ENCODE measurements around the gene CCDC112.

CCDC112 gene

DNA sequence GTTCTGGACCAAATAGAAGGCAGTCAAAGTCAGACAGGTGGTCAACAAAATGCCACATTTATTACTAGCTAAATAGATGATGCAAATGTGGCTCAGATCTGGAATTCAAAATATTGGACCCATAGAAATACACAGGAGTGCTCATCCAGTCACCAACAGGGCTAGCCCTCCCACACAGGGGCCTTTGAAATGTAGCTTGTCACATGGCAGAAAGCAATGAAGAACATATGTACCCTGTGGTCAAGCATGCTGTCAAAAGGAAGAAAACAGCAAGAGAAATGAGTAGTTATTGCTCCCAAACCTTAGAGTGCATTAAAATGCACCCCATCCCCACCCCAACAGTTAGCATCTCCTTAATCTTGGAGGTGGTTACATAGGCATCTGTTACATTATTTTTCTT is 20.9 kb upstream of the CCDC112 start:
- no peak for DNase-seq

- no peak for DNase-seq
Measured at GRCh38 chr5:115313632-115314031, 17.2 kb upstream of the CCDC112 start.

DNA sequence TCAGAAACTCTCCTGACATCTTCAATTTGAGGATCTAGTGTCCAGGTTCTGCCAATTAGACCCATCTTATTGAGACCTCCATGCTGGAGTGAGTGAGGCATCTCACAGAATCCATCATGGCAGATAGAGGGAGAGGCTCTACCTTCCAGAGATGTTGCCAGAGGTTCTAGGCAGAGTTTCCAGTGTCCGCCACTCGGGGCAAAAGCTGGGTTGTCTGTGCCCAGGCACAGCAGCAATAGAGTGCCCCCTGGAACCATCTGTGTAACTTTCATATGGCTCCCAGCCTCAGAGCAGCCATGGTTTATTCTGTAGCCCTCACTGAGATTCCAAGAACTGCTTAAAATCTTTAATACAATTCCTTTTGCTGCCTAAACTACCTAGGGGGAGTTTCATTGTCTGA is 16.6 kb upstream of the CCDC112 start:
- no peak for DNase-seq

DNA sequence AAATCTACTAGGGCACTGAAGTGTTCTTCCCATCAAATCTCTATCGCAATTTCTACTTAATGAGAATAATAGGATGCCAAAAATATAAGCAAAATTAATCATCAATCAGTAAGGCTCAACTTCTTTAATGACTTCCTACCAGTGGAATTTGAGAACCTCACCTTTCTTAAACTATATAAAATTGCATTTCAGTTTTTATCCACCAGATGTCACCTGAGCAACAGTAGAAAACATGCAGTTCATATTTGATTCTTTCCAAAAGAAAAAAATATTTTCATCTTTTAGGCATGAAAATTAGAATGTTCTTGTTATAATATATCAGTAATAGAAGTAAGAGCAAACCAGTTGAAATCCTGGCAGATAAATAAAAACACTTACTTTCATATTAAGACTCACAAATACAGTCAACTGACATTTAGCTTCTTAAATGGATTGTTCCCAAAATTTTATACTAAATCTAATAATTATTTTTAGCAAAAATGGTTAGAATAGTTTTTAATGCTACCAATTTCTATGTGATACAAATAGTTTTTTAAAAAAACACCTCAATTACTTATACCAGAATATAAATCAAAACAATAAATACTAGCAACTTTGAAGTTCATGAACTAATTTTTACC is 13.4 kb upstream of the CCDC112 start:
- DNase-seq, result peak in 1 of 5 donors; percentile 30

GRCh38 chr5:115308815-115309214 is 12.4 kb upstream of the CCDC112 start:
- no peak for DNase-seq

GRCh38 chr5:115306011-115306536 is 9.6 kb upstream of the CCDC112 start:
- no peak for DNase-seq

DNA sequence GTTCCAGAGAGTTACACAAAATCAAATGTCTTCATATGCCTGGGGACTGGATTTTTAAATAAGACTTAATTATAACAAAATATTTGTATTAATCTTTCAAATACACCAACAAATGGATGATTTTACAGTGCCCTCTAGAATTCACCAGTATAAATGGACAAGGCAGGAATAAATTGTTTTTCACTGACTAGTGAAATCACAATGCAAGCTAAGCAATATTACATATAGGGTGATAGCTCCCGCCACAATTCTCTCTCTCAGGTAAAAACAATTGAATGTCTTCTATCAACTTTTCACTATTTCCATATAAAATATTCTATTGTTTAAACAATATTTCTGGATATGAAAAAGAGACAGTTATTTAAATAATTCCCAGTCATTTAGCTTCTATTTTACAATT is 8.0 kb upstream of the CCDC112 start:
- DNase-seq, result no peak

- DNase-seq, result no peak
Measured at GRCh38 chr5:115298811-115299210, 2.4 kb upstream of the CCDC112 start.

DNA sequence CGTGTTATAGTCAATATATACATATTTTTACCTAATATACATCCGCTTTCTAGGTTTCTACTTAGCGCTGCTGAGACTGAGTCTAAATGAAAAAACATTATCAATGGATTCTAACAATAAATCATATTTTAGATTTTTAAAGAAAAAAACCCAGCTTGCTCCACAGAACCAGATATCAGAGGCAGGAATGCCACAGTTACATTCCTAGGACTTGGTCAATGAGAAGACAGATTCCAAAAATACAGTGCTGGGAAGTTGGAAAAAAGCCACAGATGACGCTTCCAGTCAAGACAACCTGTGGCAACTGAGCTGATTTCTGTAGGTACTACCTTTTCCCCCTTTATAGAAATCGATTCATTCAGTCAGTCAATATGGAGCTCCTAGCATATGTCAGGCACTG is 577 bp upstream of the CCDC112 start:
- DNase-seq, result no peak

DNA sequence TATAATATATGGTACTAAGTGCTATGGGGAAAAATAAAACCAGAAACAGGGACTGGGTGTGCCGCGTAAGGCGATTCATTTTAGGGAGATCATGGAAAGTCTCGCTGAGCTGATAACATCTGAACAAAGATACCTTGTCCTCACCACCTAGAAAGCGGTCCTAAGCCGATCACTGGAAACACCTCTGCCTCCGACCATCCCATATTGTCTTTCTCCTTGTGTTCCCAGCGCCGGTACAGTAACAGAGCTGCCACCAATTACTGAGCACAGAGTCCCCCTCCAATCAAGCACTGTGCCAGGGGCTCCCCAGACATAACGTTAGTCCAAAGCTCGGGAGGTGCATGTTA is 704 bp downstream of the CCDC112 start:
- no peak for DNase-seq

GRCh38 chr5:115291397-115291796 is 5.1 kb downstream of the CCDC112 start:
- no peak for DNase-seq

- DNase-seq, result no peak
Measured at GRCh38 chr5:115289104-115289503, 7.3 kb downstream of the CCDC112 start.

GRCh38 chr5:115284021-115284420 is 12.4 kb downstream of the CCDC112 start:
- DNase-seq, result no peak

DNA sequence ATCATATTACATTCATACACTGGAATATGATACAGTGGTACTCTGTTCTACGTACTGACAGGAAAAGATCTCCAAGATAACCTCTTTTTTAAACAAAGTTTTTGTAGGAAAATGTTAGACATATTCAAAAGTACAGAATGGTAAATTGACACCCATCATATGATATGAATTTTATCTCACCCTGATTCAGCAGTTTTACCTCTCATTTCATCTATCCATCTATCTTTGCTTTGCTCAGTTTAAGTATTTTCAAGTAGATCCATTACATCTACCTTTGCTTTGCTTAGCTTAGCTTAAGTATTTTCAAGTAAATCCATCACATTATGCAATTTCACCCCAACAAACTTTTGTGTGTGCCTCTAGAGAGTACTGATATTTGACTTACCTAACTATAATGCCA is 14.3 kb downstream of the CCDC112 start:
- DNase-seq, result no peak

- no peak for DNase-seq
Measured at GRCh38 chr5:115274584-115274983, 21.9 kb downstream of the CCDC112 start.

GRCh38 chr5:115272297-115272958 is 24.0 kb downstream of the CCDC112 start:
- DNase-seq, result no peak

GRCh38 chr5:115271295-115272050 is 25.0 kb downstream of the CCDC112 start:
- no peak for DNase-seq

DNA sequence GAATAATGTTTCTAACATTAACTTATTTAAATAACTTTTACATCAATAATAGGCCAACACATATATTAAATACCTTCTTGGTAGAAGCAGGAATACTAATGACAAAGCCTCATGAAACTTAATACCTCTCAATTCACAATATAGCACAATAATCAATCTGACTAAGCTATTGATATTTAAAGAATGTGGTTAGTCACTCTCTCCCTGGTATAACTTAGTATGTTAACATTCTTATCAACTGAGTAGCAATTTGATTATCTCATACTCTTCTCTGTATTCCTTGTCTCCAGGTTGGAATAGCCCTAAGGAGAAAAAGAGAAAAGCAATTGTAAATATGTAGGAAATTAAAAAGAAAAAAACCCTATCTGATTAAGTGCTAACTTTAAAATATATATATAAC is 28.8 kb downstream of the CCDC112 start:
- DNase-seq, result no peak

DNA sequence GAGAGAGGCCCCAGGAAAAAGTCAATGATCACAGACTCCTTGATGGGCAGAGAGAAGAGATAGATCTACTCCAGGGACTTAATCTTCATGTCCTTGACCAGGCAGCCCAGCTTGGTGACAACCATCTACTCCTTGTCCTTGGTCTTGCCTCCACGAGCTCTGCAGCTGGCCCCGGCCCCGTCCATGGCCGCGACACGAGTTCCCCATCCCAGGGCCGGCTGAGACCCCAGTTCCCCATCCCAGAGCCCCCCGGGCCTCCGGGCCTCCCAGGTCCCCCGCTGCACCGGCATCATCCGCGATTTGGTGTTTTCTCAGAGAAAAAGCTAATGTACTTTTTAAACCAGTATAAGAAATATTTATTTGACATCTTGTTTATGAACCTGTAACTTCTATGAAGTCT is 31.2 kb downstream of the CCDC112 start:
- no peak for DNase-seq

- no peak for DNase-seq
Measured at GRCh38 chr5:115264786-115265185, 31.7 kb downstream of the CCDC112 start.

GRCh38 chr5:115263078-115263380 is 33.4 kb downstream of the CCDC112 start:
- no peak for DNase-seq

GRCh38 chr5:115262321-115263077 is 34.0 kb downstream of the CCDC112 start, which contains the start of gene PGGT1B:
PGGT1B (minus strand) TSS chr5:115262877; CDS start chr5:115262851, 26 bp downstream.
- peak; percentile 33 to 79 (median 49) for DNase-seq

- DNase-seq, result no peak
Measured at GRCh38 chr5:115262011-115262320, 34.5 kb downstream of the CCDC112 start.

Measured in T-helper 1 cell (primary cell).